T-helper 1 cell (primary cell): ENCODE measurements around the gene MAG.
A peak's percentile ranks its signal among the peaks of the same experiment; 100 is the strongest.

ENCODE experiments used
- DNase-seq, 5 donors: peaks; one replicate each; pipeline ENCODE4 v3.0.0-alpha.2; 2012 to 2020

MAG gene

DNA sequence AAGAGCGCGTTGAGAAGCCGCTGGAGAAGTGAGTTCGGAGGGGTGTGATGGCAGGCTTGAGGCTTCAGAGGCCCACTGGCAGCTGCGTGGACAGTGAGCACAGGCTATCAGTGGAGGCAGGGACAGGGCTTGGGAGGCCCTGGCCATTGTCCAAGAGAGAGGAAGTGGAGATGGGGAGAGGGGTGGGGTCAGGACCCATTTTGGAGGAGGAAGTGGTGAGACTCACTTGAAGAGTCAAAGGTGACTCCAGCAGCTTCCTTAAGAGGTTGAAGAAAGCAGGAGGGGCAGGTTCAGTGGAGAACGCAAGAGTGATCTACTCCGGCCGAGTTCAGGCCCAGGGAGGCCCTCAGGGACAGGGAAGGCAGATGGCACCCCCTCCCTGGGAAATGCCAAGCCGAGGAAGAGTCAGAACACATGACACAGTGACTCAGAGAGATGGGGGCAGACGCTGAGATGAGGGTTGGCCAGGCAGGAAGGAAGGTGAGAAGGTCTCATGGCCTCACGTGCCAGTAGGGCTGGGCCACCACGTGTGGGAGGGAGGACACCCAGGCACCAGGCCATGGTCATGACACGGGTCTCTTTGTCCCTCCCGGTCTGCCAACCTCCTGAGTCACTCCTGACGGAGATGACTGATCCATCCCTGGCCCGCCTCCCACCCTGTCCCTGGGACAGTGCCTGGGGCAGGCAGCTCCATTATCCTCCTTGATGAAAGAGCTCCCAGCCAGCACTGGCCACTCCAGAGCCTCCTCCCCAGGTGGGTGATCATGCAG lies 26.9 kb downstream of the MAG start:
- DNase-seq = no peak

DNA sequence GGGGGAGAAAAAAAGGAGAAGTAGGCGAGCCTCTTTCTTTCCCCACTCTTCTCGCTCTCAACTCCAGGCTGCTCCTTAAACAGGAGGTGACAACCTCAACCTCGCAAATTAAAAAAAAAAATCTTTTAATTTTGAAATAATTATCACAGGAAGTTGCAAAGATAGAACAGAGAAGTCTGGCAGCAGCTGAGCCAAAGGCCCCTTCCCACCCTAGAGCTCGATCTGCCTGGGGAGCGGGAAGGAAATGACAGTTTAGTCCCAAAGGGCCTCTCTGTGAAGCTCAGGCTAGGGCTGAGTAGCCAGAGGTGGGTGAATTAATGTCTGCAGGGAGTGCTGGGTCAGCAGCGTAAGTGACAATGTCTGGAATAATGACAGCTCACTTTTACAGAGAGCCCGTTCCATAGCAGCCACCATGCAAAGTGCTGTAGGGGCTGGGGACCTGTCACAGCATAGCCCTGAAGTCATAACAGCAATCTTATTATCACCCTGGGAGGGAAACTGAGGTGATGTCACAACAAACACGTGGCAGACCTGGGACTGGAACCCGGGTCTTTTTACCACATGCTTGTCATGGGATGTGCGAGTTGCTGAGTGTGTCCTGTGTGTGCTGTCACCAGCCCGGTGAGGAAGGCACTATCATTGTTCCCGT lies 28.2 kb downstream of the MAG start:
- DNase-seq = no peak

DNA sequence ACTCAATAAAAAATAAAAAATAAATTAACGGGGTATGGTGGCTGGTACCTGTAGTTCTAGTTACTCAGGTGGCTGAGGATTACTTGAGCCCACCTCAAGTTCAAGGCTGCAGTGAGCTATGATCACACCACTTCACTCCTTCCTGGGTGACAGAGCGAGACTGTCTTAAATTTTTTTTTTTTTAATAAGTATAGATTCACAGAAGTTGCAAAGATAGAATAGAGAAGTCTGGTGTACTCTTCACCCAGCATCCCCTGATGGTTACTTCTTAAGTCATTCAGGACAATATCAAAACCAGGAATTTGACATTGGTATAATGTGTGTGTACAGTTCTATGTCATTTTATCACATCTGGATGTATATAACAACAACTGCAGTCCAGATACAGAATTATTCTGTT lies 29.3 kb downstream of the MAG start:
- no peak for DNase-seq

DNA sequence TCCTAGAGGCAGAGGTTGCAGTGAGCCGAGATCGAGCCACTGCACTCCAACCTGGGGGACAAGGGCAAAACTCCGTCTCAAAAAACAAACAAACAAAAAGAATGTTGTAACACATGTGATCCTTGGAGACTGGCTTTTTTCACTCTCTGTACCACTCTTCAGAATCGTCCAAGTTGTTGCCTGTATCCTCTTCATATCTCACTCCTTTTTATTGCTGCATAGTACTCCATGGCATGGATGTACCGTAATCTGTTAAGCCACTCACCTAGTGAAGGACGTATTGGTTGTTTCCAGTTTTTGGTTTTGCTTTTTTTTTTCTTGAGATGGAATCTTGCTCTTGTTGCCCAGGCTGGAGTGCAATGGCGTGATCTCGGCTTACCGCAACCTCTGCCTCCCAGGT lies 30.1 kb downstream of the MAG start:
- no peak for DNase-seq

DNA sequence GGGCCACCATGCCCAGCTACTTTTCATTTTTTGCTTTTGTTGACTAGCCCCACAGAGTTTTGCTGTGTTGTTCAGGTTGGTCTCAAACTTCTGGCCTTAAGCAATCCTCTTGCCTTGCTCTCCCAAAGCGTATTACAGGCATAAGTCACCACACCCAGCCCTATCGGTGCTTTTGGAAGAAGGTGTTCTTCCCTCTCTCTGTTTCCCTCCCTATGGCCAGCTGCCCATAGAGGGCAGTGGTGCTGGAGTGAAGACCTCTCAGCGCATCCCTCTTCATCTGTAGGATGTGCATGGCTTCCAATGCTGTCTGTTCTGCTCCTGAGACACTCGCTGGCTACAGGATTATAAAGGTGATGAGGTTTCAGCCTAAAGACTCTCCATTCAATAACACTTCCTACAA lies 35.7 kb downstream of the MAG start:
- DNase-seq = no peak

DNA sequence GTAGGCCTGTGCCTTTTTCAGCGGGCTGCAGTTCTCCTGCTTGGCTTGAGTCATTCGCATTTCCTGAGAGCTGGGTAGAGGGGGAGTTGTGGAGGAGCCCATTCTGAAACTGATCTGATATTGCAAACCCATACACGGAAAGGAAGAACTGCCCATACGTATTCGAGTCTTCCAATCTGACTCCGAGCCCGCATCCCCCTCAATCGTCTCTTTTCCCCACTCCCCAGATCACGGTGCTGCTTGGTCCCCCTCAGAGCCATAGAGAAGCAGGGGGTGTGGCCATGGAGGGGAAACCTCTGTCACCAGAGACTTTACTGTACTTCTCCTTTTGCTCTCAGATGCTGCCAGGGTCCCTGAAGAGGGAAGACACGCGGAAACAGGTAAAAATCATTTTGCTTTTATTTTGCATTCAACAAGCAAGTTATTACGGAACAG lies 36.9 kb downstream of the MAG start, which contains the start of gene CD22:
CD22 (plus strand) TSS at position 337 of the 435 bp plus-strand sequence. CDS start 2,854 bp downstream, outside the sequence.
- DNase-seq = no peak

DNA sequence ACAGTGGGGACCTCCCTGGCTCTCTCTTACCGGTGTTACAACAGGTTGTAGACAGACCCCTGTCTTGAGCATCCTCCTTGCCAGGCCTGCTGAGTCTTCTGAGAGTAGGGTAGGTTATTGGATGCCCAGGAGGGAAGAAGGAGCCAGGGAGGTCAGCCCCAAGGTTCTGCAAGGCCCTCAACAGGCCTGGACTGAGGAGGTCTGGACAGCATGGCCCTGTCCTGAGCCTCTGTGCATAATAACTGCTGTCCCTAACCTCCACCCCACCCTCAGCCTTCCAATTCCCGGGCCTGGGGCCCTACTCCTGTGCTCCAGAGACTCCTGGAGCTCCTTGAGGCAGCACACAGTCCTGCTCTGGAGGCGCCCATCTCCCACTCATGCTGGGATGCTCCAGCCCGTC lies 37.4 kb downstream of the MAG start:
- DNase-seq = no peak

DNA sequence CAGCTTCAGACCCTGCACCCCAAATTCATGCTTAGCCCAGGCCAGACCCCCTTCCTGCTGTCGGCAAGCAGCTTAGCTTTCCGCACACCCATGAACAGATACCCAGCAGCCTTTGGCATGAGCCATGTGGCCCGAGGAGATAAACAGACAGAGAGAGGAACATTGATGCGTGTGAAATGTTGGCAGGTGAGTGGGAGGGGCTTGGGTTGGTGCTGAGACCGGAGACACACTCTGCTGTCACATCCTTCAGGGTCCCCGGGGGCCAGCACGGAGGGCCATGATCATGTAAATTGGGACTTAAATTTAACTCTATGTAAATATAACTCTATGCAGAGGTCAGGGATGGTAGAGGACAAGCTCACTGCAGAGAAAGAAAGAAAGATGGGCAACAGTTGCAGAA lies 38.5 kb downstream of the MAG start:
- DNase-seq = no peak

DNA sequence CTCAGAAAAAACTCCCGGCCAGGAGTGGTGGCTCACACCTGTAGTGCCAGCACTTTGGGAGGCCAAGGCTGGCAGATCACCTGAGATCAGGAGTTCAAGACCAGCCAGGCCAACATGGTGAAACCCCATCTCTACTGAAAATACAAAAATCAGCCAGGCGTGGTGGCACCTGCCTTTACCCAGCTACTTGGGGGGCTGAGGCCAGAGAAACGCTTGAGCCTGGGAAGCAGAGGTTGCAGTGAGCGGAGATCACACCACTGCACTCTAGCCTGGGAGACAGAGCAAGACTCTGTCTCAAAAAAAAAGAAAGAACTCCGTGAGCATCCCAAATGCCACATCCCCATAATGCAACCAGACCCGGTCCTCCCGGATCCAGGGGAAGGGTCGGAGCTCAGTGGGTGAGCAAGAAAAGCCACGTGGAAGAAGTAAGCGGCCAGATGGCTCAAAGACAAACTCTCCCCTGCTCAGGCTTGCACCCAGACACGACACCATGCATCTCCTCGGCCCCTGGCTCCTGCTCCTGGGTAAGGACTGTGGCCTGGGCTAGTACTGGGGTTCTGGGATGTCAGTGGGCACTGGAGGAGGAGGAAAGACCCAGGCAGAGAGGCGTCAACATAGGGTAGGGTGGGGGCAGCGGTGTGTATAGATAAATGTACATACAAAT lies 39.7 kb downstream of the MAG start:
- no peak for DNase-seq

DNA sequence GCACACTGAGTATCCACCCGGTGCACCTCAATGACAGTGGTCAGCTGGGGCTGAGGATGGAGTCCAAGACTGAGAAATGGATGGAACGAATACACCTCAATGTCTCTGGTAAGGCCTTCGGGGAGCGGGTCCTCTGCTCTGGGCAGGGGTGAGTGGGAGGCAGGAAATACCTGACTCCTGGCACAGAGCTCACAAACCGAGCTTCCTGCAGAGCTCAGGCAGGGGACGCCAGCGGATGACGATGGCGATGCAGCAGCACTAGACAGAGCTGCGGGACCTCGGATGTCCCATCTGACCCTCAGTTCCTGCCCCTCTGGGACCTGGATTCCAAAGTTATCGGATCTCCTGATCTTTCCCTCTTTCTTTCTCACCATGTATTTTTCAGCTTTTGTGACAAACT lies 40.9 kb downstream of the MAG start:
- DNase-seq = peak in 2 of 5 donors; percentile 9 to 20

DNA sequence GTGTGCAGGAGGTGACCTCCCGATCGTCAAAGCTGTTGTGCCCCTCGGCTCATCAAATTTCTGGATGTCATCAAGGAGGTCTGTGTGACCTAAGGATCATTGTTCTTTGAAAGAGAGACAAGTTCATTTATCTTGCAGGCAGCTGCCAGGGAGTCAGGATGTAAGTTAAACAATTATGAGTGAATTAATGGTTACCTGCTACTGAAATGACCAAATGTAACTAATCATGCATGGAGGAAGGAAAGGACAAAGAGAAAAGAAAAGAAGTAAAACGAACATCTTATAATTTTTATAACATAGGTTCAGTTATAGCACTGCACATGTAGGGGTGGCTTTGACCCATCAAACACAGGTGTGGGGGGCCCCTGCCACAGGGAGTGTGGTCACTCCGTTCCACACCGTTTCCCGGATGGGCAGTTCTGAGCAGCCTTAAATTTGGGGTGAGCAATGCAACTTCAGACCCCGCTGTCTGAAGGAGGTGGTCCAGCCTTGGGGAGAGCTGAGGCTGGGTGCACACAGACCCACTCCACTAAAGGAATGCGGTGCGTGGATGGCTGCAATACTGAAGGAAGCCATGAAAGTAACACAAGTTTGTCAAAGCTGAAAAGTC lies 42.3 kb downstream of the MAG start:
- DNase-seq = no peak

DNA sequence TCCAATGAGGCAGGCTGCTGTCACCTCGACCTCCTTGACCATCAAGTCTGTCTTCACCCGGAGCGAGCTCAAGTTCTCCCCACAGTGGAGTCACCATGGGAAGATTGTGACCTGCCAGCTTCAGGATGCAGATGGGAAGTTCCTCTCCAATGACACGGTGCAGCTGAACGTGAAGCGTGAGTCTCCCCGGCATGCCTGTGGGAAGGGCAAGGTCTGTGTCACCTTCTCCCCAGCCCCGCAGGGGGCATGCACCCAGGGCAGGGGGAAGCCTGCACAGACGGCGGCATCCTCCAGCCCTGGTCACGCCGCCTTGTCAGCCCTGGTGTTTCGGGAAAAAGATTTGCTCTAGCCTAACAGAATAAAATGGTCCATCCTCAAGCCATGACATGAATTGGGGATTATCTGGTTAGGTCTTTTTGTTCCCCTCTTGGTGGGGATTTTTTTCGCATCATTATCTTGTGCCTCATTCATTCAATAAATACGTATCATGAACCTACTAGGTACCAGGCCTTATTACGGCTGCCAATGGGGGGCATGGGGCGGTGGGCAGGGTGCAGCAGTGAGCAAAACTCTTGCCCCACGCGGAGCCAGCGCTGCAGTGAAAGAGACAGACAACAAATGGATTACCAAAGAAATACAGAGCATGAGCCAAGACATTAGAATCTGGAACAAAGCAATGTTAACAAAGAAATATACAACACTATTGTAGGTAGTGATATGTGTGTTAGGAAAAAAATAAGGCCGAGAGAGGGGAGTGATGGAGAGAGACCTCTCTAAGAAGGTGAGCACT lies 44.4 kb downstream of the MAG start:
- DNase-seq = no peak

DNA sequence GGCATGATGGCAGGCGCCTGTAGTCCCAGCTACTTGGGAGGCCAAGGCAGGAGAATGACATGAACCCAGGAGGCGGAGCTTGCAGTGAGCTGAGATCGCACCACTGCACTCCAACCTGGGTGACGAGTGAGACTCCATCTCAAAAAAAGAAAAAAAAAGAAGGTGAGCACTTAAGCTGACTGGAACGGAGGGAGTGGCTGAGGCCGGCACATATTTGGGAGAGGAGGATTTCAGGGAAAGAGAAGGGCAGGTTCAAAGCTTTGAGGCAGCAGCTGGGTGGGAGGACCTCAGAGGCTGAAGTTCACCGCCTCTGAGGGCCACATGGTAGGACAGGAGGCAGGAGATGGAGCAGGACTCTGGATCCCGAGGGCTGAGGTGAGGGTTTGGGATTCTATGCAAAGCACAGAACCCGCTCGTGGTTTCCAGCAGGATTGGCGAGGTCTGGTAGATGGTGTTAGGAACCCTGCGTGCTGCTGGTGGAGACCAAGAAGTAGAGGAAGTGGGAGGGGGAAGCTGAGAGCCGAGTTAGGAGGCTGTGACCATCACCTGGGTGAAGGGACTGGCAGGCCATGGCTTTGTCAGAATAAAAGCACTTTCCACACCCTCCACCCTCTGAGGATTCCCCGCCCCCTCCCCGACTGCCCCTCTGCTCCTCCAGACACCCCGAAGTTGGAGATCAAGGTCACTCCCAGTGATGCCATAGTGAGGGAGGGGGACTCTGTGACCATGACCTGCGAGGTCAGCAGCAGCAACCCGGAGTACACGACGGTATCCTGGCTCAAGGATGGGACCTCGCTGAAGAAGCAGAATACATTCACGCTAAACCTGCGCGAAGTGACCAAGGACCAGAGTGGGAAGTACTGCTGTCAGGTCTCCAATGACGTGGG lies 45.4 kb downstream of the MAG start:
- no peak for DNase-seq

DNA sequence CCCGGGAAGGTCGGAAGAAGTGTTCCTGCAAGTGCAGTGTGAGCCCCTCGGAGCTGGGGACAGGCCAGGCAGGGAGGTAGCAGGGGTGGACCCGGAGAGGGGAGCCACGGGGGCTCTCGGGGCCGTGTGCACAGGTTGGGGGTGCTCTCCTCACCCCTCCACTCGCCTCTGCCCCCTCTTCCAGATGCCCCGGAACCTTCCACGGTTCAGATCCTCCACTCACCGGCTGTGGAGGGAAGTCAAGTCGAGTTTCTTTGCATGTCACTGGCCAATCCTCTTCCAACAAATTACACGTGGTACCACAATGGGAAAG lies 46.0 kb downstream of the MAG start:
- no peak for DNase-seq

DNA sequence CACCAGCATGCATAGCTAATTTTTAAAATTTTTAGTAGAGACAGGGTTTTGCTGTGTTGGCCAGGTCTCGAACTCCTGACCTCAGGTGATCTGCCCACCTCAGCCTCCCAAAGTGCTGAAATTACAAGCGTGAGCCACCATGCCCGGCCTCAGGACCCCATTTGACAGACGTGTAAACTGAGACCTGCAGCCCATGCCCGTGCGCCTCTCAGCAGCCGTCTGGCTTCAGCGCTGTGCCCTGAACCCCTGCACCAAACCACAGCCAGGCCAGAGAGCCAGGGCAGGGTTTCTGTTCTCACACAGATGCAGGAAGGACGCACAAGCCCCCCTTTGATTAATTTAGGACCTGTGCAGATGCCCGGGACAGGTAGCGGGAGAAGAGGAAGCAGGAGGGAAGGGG lies 48.5 kb downstream of the MAG start:
- DNase-seq = no peak

DNA sequence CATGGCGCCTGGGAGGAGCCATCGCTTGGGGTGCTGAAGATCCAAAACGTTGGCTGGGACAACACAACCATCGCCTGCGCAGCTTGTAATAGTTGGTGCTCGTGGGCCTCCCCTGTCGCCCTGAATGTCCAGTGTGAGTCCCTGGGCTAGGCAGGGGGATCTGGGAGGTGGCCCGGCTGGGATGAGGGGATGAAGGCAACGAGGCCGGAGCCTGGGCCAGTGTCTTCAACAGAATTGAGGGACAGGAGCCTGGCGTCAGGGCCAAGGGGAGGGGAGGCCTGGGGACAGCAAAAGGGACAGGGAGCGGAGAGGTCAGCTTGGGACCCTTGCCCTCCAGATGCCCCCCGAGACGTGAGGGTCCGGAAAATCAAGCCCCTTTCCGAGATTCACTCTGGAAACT lies 49.0 kb downstream of the MAG start:
- no peak for DNase-seq

DNA sequence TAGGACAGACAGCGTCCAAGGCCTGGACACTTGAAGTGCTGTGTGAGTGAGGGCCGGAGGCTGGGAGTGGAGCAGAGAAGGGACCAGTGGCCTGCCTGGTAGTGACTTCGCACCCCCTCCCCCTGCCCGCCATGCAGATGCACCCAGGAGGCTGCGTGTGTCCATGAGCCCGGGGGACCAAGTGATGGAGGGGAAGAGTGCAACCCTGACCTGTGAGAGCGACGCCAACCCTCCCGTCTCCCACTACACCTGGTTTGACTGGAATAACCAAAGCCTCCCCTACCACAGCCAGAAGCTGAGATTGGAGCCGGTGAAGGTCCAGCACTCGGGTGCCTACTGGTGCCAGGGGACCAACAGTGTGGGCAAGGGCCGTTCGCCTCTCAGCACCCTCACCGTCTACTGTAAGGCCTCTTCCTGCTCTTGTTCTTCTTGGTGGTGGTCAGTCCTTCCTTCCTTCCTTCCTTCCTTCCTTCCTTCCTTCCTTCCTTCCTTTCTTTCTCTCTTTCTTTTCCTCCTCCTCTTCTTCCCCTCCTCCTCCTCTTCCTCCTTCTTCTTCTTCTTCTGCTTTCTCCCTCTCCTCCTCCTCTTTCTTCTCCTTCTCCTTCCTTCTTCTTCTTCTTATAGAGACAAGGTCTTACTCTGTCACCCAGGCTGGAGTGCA lies 49.7 kb downstream of the MAG start:
- DNase-seq = no peak

DNA sequence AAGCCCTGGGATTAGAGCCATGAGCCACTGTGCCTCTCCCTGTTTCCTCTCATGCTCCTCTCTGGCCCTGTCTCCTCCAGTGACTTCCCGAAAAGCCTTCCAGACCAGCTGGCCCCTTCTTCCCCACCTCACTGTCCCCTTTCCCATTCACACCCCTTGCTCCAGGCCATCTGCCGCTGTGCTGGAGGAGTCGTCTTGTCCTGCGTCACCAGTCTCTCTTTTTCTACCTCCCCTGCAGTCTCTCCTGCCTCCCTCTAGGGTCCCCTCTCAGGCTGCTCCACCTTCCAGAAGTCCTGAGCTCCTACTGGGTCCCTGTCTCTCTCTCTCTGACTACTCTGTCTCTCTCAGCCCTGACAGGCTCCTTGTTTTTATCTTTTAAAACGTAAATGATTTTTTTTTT lies 50.5 kb downstream of the MAG start:
- DNase-seq = no peak

DNA sequence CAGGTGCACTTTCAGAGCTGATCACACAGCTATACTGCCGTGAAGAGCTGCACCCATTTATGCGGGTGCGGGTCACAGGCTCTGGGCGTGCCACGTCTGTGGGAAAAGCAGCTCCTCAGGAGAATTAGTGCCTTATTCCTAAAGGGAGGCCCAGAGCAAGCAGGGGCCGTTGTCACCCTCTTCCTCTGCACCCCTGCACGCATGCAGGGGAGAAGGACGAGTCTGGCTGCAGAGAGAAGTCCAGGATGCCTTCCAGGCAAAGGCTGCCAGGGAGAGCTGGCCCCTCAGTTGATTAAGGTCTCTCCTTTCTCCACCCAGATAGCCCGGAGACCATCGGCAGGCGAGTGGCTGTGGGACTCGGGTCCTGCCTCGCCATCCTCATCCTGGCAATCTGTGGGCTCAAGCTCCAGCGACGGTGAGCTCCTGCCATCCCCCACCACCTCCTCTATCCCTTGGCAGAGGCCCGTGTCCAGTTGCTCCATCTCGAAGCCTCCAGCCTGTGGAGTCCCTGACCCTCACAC lies 52.6 kb downstream of the MAG start:
- no peak for DNase-seq

DNA sequence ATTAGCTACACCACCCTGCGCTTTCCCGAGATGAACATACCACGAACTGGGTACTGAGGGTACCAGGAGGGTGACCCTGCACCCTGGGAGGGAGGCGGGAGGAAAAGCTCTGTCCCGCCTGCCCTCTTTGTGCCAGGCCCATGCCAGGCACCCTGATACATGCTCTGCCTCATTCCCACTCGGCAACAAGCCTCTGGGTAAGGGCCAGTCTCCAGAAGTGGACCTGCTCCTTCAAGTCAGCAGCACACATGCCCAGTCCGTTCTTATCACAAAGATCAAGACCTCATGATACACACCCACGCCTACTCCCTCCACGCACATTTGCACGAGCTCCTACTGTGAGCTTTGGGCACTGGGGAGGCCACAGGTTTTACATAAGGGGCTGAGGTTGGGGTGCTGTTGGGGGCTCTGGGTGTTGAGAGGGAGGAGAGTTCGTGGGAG lies 53.7 kb downstream of the MAG start:
- no peak for DNase-seq
